ENCODE results near the gene GSE1. TPM values are rescaled to one million over a fixed set of nuclear protein-coding genes. Genes with fewer than 3 reads are reported as not detected.

The GSE1 gene
- total RNA-seq, 4 donors from 2014 or later = 57.1 to 208 (median 90.5) TPM

DNA sequence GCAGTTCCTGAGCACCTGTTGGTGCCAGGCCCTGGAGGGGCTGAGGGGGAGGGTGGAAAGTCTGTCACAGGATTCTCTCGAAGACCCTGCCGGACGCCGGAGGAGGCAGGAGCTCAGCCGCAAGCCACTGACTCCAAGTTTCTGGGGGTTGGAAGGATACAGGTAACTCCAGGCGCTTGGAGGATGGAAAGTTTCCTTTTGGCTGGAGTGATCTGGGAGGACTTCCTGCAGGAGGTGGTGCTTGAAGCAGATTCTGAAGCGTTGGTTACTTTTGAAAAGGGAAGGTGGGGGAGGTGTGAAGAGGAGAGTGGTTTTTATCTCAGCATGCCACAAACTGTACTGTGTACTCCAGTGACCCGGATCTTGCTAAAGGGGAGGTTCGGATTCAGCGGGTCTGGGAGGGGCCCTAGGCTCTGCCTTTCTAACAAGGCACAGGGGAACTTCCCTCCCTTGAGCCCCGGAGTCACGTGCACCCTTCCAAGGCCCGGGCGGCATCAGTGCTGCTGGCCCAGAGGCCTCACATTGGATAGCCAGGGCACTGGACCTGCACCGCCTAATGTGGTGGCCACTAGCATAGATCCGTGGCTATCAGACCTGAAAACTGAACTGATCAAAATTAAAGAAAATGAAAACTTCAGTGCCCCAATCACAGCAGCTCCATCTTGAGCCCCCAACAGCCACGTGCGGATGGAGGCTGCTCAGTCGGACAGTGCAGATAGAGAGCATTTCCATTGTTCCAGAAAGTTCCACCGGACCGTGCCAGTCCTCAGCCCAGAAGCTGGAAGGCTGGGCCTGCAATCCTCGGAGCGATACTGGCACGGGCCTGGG, 42.2 kb upstream of the GSE1 start:
- TF ChIP-seq, protein P1, sequence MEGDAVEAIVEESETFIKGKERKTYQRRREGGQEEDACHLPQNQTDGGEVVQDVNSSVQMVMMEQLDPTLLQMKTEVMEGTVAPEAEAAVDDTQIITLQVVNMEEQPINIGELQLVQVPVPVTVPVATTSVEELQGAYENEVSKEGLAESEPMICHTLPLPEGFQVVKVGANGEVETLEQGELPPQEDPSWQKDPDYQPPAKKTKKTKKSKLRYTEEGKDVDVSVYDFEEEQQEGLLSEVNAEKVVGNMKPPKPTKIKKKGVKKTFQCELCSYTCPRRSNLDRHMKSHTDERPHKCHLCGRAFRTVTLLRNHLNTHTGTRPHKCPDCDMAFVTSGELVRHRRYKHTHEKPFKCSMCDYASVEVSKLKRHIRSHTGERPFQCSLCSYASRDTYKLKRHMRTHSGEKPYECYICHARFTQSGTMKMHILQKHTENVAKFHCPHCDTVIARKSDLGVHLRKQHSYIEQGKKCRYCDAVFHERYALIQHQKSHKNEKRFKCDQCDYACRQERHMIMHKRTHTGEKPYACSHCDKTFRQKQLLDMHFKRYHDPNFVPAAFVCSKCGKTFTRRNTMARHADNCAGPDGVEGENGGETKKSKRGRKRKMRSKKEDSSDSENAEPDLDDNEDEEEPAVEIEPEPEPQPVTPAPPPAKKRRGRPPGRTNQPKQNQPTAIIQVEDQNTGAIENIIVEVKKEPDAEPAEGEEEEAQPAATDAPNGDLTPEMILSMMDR (IDR thresholded peaks at IDR 0.05; ENCODE audit: low read depth) = no peak

DNA sequence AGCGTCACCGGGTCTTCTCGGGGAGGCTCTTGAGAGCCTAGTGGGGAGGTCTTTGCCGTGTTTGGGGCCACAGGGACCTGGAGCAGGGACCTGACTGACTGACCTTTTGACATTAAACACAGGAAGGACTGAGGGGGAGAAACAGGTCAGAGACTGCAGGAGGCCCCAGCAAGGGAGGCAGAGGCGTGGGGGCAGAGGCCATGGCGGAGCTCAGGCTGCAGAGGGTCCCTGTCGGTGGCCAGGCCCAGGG, 41.6 kb upstream of the GSE1 start:
- TF ChIP-seq, protein P1 (IDR thresholded peaks at IDR 0.05; ENCODE audit: low read depth) = no peak

DNA sequence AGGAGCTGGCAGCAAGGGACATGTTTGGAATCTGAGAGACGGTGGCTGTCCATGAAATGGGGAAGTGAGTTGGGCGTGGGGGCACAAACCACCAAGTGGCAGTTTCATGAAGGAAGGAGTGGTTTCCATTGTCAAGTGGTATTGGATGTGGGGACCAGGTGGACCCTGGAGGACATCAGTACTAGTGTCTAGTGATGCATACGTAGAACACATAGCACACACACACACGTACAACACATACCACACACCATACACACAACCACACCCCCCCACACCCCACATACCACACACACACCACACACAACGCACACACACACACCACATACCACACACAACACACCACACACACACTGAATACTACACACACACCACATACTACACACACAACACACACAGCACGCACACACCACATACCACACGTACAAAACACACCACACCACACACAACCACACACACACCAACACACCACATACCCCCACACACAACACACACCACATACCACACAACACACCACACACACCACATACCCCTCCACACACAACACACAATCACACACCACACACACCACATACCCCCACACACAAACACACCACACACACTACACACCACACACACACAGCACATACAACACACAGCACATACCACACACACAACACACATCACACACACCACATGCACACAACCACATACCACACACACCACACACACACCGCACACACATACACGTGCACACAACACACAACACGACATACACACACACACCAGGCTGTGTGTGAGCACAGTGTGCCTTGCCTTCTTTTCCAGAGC, 41.1 kb upstream of the GSE1 start:
- TF ChIP-seq, protein P1 (IDR thresholded peaks at IDR 0.05; ENCODE audit: low read depth) = no peak

DNA sequence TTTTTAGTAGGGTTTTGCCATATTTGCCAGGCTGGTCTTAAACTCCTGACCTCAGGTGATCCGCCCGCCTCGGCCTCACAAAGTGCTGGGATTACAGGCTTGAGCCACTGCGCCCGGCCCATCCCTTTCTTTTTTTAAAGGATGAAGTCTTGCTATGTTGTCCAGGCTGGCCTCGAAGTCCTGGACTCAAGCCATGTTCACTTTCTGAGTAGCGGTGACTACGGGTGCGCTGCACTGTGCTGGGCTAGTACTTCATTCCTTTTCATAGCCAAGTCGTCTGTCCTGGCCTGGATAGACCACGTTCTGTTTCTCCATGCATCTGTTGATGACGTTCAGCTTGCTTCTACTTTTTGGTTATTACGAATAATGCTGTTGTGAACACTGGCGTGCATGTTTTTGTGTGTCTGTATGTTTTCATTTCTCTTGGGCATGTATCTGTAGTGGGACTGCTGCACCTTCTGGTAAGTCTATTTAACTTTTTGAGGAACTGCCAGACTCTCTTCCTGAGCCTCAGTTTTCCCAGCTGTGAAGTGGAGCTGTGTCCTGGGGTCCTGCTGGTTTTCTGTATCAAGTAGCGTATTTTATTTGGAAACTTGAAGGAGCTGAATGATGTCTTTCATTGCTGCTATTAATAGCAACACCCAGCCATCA, 40.0 kb upstream of the GSE1 start:
- TF ChIP-seq, protein P1 (IDR thresholded peaks at IDR 0.05; ENCODE audit: low read depth) = no peak

DNA sequence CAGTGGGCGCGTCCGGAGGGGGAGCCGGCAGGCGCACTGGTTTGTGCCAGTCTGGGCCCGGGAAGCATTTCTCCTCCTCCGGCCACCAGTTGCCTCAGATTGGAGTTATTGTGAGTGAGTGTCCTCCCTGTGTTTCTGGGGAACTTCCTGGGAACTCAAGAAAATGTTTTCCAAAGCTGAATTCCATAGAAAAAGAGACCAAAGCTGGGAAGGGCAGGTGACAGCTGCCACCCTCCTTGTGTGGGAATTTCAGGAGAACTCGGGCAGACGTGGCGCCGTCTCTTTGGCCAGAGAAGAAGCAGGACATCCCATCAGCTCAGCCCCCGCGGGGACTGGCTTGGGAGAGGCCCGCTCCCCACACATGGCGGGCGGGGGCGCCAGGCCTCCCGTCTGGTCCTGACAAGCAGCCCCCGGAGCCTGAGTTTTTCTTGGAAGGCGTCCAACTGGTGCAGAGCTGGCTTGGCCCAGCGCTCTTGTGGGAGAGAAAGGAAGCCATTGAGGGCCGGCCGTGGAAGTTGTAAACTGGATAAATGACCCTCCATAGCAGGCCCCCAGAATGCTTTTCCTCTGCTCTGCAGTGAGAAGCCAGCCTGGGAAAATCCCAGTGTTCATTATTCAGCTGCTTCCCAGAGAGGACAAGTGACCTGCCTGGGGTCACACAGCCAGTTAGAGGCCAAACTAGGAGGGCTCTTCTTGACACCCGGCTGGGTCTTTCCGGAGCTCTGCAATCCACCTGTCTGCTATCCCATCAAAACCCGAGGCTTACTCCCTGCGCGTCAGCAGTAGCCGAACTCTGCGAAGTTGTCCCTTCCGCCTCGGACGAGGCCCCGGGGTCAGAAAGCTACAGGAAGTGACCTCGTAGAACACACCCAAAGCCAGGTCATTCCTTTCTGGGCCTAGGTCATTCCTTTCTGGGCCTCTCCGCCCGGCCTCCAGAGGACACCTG, 39.2 kb upstream of the GSE1 start:
- TF ChIP-seq, protein P1 (IDR thresholded peaks at IDR 0.05; ENCODE audit: low read depth) = no peak

DNA sequence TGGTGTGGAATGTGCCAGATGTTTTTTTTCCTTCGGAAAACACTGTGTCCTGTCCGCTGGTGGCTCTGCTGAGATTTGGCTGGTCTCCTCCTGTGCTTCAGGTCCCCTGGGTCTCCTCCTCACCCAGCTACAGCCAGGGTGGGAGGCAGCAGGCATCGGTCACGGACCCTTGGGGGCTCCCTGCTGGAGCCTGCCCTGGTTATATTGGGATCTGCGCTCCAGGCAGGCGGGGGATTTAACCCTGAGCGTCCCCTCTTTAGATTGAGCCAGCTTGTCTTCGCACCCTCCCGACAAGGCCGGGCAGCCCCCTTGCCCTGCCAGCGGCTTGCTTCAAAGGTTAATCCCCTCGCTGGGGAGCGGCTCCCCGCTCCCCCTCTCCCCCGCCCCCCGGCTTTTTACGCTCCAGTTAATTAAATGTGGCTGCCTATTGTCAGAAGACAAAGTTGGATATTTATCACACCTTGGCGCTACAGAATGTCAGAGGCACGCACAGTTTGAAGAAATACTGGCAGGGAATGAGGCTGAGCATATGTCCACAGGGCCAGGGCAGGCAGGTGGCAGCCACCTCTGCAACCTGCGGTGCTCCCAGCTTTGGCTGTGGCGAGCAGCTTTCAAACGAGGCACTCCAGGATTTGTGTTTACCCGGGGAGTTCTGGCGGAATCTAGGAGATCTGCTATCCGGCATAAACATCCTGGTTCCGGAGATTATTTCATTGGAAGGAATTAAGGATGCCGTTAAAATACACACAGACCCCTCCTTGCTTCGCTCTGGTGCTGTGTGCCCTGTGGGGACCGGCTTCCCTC, 38.2 kb upstream of the GSE1 start:
- TF ChIP-seq, protein P1 (IDR thresholded peaks at IDR 0.05; ENCODE audit: low read depth) = no peak

Data from subcutaneous adipose tissue (tissue), 4 donors.